Adrenal gland (tissue), 12 donors: ENCODE measurements around the gene SHOC2. TPM values are rescaled to one million over a fixed set of nuclear protein-coding genes. Genes with fewer than 3 reads are reported as not detected.

Experiments used
- DNase-seq, 7 donors: peaks; one replicate each; pipeline ENCODE4 v3.0.0-alpha.2; 2019 to 2020
- H3K27ac ChIP-seq, 5 donors: fragments of 200-600 bp; sonication (generic) in 4 of 5; 1 replicate in 3 of 5; 2 replicates in 2 of 5; pipeline versions ENCODE4 v1.5.1 to v1.8.0; 2016 to 2020; ENCODE audit warnings: mild to moderate bottlenecking in 1 of 5
- H3K27me3 ChIP-seq: fragments of 200-600 bp; 2 replicates; pipeline ENCODE4 v1.8.0; 2021
- H3K36me3 ChIP-seq, 2 donors: fragments of 200-600 bp; replicated peaks in 1 of 2; 1 replicate in 1 of 2; 2 replicates in 1 of 2; pipeline versions ENCODE4 v1.5.1 to v1.8.0; 2018 to 2022
- H3K4me1 ChIP-seq, 2 donors: fragments of 200-600 bp; replicated peaks in 1 of 2; 1 replicate in 1 of 2; 2 replicates in 1 of 2; pipeline versions ENCODE4 v1.5.1 to v1.8.0; 2018 to 2021
- H3K4me3 ChIP-seq, 4 donors: fragments of 200-600 bp; sonication (generic) in 3 of 4; one replicate each; pipeline ENCODE4 v1.5.1; 2016 to 2018
- H3K9me3 ChIP-seq, 3 donors: fragments of 200-600 bp; sonication (generic) in 1 of 3; replicated peaks in 1 of 3; 1 replicate in 2 of 3; 2 replicates in 1 of 3; pipeline versions ENCODE4 v1.5.1 to v1.8.0; 2016 to 2021
- CTCF ChIP-seq, 6 experiments: fragments of 450-650 bp in 4 of 6; fragments of 200-600 bp in 2 of 6; sonication (generic) in 1 of 6; IDR thresholded peaks; 1 replicate in 5 of 6; 2 replicates in 1 of 6; pipeline versions ENCODE4 v1.5.1 to v1.8.0; 2016 to 2021; ENCODE audit warnings: antibody characterized with exemption in 6 of 6, mild to moderate bottlenecking in 2 of 6, moderate library complexity in 1 of 6
- POLR2A ChIP-seq, 2 donors: fragments of 450-650 bp; IDR thresholded peaks; one replicate each; pipeline ENCODE4 v1.6.1; 2017; ENCODE audit warnings: antibody characterized with exemption in 2 of 2, mild to moderate bottlenecking in 2 of 2, moderate library complexity in 1 of 2
- WGBS, 4 donors: extraction: QIAGEN DNeasy Blood & Tissue Kit in 2 of 4; methylation state at CpG; one replicate each; pipeline versions ENCODE4 v1.1.5 to v1.1.7; 2013 to 2017; 5-methylcytosine and 5-hydroxymethylcytosine counted together
- intact Hi-C, 2 donors: fragments of 100-400 bp; cut with DNase I; formaldehyde crosslinking; loops; one replicate each; pipeline versions ENCODE4 v1.14.1 to v1.15.0; 2022 to 2023
- polyA plus RNA-seq, 3 donors: library from polyadenylated mRNA; stranded (reverse); fragments of 200-250 nt in 2 of 3; fragments of 350-450 nt in 1 of 3; fragmentation: Illumina TruSeq in 1 of 3; extraction: RNeasy Lipid Tissue Mini Kit (QIAGEN cat#74804) in 1 of 3; gene quantifications; one replicate each; pipeline ENCODE4 v1.2.3, GENCODE V29; 2013 to 2014
- total RNA-seq, 9 donors: library from RNA; depleted of rRNA in 4 of 9; stranded (reverse); fragments of >200 nt in 4 of 9; fragments of 120-200 nt in 1 of 9; fragmentation: NEBNext Ultra II Directional in 1 of 9; extraction: Animal tissue kit (Norgen Biotek cat#: 25700) in 1 of 9; gene quantifications; one replicate each; pipeline versions ENCODE4 v1.1.0 to v1.2.4, GENCODE V29; 2013 to 2023
- donor health status: healthy with polysubstance abuse.
- donor health status: Bipolar disorder and iron deficiency.
- donor health status: DM: yes; HTN: yes; CAD: no.
- donor health status: DM: no; HTN: no; CAD: no.
- donor health status: DM: no; HTN: no; CAD: no.
- donor health status: DM: yes; HTN: yes; CAD: no.

SHOC2 gene
- total and polyA plus RNA-seq, 12 donors, result 16.4 to 78.2 (median 37.1) TPM

- Histone ChIP-seq H3K4me1 (no peaks in the 10 kb centered on the region), H3K27me3 (no peaks in the 10 kb centered on the region), H3K27ac (no peak overlapping the region), H3K9me3 (no peaks in the 10 kb centered on the region), H3K4me3 (no peak overlapping the region), H3K36me3 (peaks cover 0 to 7% of the 10 kb centered on the region in 2 donors)
- no peak for DNase-seq
- 91 to 100% (median 98%) methylated on average over 1 of the region's 1 CpG for WGBS, 4 donors
- no peak for TF ChIP-seq CTCF (IDR thresholded peaks at IDR 0.05)
- intact Hi-C loops, result no loop called here
Measured at GRCh38 chr10:111004016-111004415, 84.6 kb downstream of the SHOC2 start.

GRCh38 chr10:111007486-111007885 lies 88.1 kb downstream of the SHOC2 start:
- 90 to 95% (median 91%) methylated on average over 2 of the region's 2 CpGs for WGBS, 4 donors
- H3K36me3 ChIP-seq, result peaks cover 0 to 7% of the 10 kb centered on the region in 2 donors

GRCh38 chr10:111015181-111015580 lies 95.8 kb downstream of the SHOC2 start:
- intact Hi-C loops, result no loop called here
- no peak overlapping the region for H3K4me3 ChIP-seq
- DNase-seq, result no peak
- no peak for TF ChIP-seq POLR2A (IDR thresholded peaks at IDR 0.05)
- TF ChIP-seq CTCF (IDR thresholded peaks at IDR 0.05), result no peak
- H3K4me1 ChIP-seq, result no peaks in the 10 kb centered on the region
- WGBS, 4 donors, result 68 to 83% (median 76%) methylated on average over 1 of the region's 1 CpG
- H3K36me3 ChIP-seq, result no peaks in the 10 kb centered on the region
- H3K9me3 ChIP-seq, result no peaks in the 10 kb centered on the region
- no peak overlapping the region for H3K27ac ChIP-seq
- H3K27me3 ChIP-seq, result no peaks in the 10 kb centered on the region

More at GRCh38 chr10:111007486-111007885, 88.1 kb downstream of the SHOC2 start:
- DNase-seq, result no peak
- intact Hi-C loops, result no loop called here
- Histone ChIP-seq H3K27me3 (no peaks in the 10 kb centered on the region), H3K27ac (no peak overlapping the region), H3K9me3 (no peaks in the 10 kb centered on the region), H3K4me1 (no peaks in the 10 kb centered on the region), H3K4me3 (no peak overlapping the region)
- TF ChIP-seq POLR2A (IDR thresholded peaks at IDR 0.05), result no peak
- no peak for TF ChIP-seq CTCF (IDR thresholded peaks at IDR 0.05)

- DNase-seq, result no peak
- Histone ChIP-seq H3K4me3 (no peak overlapping the region), H3K9me3 (no peaks in the 10 kb centered on the region), H3K36me3 (no peaks in the 10 kb centered on the region), H3K27ac (no peak overlapping the region), H3K4me1 (no peaks in the 10 kb centered on the region), H3K27me3 (no peaks in the 10 kb centered on the region)
- TF ChIP-seq CTCF (IDR thresholded peaks at IDR 0.05) (no peak), POLR2A (IDR thresholded peaks at IDR 0.05) (no peak)
- WGBS, 4 donors, result 42 to 68% (median 55%) methylated on average over 2 of the region's 2 CpGs
- intact Hi-C loops, result no loop called here
Measured at GRCh38 chr10:111017098-111017497, 97.7 kb downstream of the SHOC2 start.
